NB4 (cell line): Measurements from ENCODE around the gene RANBP1.

Source experiments
- POLR2A ChIP-seq: IDR thresholded peaks from 2 replicates; pipeline ENCODE4 v1.6.1; 2011; ENCODE audit warnings: mild to moderate bottlenecking; ENCODE audit not compliant: insufficient read length; ENCODE audit errors: extremely low read depth
- TF ChIP-seq, protein P1 (sequence below): IDR thresholded peaks from 2 replicates; pipeline ENCODE4 v1.6.1; 2011; ENCODE audit warnings: low read depth, low read length

DNA sequence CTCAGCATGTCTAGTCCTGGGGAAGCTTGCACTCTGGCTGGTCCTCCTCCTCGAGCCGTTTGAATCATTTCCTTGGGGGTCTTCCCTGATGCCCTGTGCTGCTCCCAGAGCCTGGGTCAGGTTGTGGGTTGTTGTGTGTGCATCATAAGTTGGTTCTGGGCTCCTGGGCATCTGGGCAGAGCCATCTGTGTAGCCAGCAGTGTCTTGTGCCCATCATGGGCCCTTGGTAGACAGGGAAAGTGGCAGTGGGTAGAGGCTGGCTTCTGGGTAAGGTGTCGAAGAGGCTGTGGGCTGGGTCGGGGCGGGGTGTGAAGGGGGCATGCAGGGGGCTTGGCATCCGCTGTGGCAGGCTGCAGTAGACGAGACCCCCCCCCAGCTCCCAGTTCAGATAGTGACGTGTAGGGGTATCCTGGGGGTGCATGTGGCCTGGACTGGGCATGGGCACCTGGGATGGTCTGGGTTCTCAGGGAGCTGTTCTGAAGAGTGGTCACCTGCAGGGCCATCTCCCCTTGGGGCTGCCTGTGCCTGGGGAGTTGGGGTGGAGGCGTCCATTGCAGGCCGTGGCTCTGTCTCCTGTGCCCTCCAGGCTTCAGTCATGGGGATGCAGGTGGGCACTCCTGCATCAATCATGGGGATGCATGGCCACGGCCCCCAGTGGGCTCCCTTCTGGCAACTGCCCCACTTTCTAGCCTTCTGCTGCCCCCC is 8.3 kb downstream of the RANBP1 start:
- TF ChIP-seq, protein P1, sequence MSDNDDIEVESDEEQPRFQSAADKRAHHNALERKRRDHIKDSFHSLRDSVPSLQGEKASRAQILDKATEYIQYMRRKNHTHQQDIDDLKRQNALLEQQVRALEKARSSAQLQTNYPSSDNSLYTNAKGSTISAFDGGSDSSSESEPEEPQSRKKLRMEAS: no peak
- no peak for TF ChIP-seq POLR2A
